Fibroblast of skin of left quadriceps (primary cell): Measurements from ENCODE around the gene GGTLC1.
"Not testable (repeated sequence)": the region's sequence is repeated elsewhere in the genome, so short reads cannot be mapped to it uniquely, and the experiment has no call there.

Experiments
- DNase-seq, 2 experiments: peaks; one replicate each; pipeline ENCODE4 v3.0.0-alpha.2; 2013; ENCODE audit warnings: low read depth in 2 of 2

Gene GGTLC1

GRCh38 chr20:23988561-23988960, at the start of gene GGTLC1:
GGTLC1 (minus strand) TSS chr20:23988779; CDS start chr20:23986611, 2,168 bp downstream.
- DNase-seq = no peak

- no peak for DNase-seq
Measured at GRCh38 chr20:24034820-24035219, 46.2 kb upstream of the GGTLC1 start.

DNA sequence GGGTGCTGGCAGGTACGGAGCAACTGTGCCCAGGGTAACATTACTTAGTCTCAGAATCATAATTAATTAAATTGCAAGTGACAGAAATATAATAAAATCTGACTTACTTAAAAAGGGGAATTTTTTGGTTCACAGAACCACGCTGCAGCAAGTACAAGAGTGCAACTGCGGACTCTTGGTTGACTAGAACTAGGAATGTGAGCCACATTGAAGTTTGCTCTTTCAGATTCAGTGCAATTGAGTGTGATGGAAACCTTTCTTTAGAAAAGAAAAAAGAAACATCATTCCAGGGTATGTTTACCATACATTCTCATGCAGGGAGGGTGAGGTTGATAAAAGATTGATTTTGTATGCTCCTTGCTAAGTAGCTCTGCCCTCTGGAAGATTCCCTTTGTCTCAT, 45.0 kb upstream of the GGTLC1 start:
- DNase-seq = no peak

- no peak for DNase-seq
Measured at GRCh38 chr20:24033151-24033550, 44.6 kb upstream of the GGTLC1 start.

GRCh38 chr20:24032400-24032898, 43.9 kb upstream of the GGTLC1 start:
- no peak for DNase-seq

- no peak for DNase-seq
Measured at GRCh38 chr20:24027229-24027628, 38.6 kb upstream of the GGTLC1 start.

DNA sequence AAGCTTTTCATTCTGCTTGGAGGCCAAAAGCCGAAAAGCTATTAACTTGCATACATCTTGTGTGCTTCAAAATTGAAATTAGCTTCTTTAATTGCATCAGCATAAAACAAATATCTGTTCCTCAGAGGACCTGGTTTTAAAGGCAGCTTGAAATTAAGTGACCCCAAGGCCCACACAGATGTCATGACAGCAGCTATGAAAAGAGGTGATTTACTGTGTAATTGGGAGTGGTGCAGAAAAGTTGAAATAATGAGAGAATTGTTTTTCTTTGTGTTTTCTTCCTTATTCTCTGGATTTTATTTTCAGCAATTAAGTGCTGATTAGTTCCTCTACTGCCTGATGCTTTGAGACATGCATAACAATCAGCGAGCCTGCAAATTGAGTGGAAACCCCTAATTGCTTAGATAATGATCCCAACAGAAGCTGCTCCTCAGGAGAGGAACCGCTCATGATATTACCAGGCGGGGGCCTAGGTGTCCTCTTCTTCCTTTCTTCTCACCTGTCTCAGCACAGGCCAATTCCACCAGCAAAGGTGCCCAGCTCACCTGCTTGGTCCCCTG, 34.1 kb upstream of the GGTLC1 start:
- DNase-seq = no peak

GRCh38 chr20:24018796-24019195, 30.2 kb upstream of the GGTLC1 start:
- DNase-seq = no peak

- no peak for DNase-seq
Measured at GRCh38 chr20:24017458-24017755, 28.8 kb upstream of the GGTLC1 start.

GRCh38 chr20:24016607-24017457, 28.3 kb upstream of the GGTLC1 start:
- DNase-seq = no peak

GRCh38 chr20:24013953-24014352, 25.4 kb upstream of the GGTLC1 start:
- no peak for DNase-seq

DNA sequence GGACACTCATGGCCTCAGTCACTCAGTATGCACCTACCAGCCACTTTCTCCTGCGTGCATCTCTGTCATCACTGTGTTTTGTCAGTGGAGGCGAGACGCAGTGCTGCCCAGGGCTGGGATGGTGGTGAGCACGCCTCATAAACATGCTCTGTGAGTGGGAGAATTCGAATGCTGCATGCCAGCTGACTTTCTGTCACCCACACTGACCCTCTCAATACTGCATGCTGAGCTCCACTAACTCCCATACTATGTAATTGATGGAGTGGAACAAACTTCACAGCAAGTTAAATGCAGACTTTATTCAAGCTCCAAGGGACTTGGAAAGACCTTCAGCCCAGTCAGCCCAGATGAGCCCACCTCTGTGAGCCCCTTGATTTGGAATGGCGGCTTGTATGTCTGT, 22.7 kb upstream of the GGTLC1 start:
- DNase-seq = no peak

DNA sequence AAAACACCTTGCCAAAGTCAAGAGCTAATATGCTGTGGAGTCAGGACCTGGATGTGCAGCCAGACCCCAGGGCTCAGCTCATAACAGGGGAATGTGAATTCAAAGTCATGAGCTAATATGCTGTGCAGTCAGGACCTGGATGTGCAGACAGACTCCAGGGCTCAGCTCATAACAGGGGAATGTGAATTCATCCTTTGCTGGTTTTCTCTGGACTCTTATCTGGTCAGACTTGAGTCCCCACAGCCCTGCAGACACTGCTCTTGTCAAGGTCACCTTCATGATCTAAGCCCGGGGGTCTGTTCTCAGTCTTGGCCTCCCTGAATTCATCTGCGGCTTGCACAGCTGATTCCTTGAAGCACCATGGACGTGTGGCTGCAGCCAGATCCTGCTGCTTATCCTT, 19.2 kb upstream of the GGTLC1 start:
- DNase-seq = no peak

DNA sequence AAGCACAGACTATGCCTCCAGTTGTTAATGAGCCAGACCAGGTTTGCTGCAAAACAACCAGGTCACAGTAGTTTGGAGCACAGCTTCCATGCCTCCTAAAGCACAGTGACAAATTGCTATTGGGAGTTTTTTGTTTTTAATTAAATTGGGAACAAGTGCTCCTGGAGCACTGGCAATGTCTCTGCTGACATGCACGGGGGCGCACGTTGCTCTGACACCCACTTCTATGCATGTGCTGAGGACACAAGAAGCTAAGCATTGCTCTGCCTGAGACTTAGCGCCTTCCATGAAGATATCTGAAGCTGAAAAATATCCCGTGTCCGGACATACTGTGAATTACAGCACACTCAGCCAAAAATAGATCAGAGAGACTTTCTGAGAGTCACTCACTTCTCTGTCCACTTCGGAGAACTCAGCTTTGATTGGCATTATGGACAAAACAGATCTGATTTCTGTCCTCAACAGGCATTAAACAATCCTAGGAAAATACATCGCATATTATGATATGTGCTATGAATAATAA, 18.6 kb upstream of the GGTLC1 start:
- DNase-seq = no peak

- no peak for DNase-seq
Measured at GRCh38 chr20:24006626-24007025, 18.0 kb upstream of the GGTLC1 start.

- DNase-seq = no peak
Measured at GRCh38 chr20:24004471-24004870, 15.9 kb upstream of the GGTLC1 start.

GRCh38 chr20:24002896-24003295, 14.3 kb upstream of the GGTLC1 start:
- DNase-seq = no peak

DNA sequence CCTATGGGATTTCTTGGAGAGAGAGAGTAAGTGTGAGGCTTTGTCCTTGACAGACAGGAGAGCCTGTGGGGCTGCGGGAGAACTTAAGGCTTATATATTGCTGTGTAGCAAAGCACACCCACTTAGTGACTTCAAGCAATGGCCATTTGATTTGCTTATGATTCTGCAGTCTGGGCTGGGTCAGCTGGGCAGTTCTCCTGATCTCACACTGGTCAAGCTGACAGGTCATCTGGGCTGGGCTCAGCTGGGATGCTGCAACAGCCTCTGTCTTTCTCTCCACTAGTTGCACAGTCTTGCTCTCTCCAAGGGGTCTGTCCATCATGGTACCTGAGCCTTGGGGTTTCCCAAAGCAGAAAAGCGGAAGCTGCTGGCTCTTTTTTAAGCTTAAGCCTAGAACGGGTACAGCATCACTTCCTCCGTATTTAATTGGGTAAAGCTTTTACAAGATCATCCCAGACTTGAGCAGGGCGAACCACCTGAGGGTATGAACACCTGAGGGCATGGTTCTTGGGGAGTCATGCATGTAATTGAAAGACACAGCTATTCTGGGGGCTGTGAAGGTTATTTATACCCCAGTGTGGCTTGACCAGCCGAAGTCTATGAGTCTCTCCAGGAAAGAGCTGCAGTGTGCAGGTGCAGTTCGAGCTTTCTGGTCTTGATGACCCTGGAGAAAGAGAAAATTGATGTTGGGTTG, 13.3 kb upstream of the GGTLC1 start:
- DNase-seq = no peak

DNA sequence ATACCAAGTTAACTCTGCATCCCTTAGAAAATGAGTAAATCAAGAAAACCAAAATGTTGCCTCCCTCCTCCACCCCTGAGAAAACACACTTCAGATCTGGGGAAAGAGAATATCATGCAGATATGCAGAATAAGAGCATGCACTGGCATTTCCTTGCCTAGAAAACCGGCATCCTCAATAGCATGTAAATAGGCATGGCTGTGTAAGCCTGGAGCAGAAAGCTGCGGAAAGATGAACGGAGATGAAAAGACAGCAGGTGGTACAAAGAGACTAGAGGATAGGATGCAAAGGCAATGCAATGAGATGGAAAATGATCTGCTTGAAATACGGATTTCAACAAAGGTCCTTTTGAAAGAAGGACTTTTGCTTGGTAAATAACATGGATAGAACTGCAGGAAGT, 10.3 kb upstream of the GGTLC1 start:
- no peak for DNase-seq

- DNase-seq = no peak
Measured at GRCh38 chr20:23998392-23998791, 9.8 kb upstream of the GGTLC1 start.

DNA sequence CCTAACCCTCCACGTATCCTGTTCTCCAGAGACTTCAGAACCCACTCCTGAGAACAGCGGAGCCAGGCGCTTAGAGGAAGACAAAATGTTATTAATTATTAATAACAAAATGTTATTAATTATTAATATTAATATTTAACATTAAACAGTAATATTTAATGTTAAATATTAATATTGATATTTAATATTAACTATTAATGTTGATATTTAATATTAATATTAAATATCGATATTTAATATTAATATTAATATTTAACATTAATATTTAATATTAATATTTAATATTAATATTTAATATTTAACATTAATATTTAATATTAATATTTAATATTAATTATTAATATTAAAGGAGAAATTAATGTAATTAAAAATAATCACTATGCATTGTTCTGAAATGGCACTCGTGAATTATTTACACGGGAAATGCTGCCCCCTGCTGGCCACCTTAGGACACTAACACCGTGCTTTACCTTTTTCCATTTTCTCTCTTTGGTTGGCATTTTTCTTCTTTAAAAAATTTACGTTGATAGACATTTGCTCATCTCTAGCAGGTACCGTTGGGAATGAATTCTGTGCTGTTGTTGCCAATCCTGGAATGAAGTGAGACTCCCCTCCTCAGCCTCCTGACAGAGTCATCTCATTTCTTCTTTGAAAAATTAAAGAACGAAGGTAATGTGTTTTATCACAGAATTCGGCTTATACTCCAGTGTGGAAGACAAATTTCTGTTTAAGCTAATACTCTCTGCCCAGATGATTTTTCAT, 7.5 kb upstream of the GGTLC1 start:
- peak in 1 of 2 experiments; percentile 0 for DNase-seq

- DNase-seq = not testable (repeated sequence)
Measured at GRCh38 chr20:23995291-23995690, 6.7 kb upstream of the GGTLC1 start.
